Ecto neural progenitor cell (in vitro differentiated cells): ENCODE data around the gene TBCEL.
"Not testable (repeated sequence)": the region's sequence is repeated elsewhere in the genome, so short reads cannot be mapped to it uniquely, and the experiment has no call there.

Experiments
- DNase-seq: peaks from one replicate; pipeline ENCODE4 v3.0.0-alpha.2; 2018; ENCODE audit warnings: low spot score

TBCEL gene, protein sequence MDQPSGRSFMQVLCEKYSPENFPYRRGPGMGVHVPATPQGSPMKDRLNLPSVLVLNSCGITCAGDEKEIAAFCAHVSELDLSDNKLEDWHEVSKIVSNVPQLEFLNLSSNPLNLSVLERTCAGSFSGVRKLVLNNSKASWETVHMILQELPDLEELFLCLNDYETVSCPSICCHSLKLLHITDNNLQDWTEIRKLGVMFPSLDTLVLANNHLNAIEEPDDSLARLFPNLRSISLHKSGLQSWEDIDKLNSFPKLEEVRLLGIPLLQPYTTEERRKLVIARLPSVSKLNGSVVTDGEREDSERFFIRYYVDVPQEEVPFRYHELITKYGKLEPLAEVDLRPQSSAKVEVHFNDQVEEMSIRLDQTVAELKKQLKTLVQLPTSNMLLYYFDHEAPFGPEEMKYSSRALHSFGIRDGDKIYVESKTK

DNA sequence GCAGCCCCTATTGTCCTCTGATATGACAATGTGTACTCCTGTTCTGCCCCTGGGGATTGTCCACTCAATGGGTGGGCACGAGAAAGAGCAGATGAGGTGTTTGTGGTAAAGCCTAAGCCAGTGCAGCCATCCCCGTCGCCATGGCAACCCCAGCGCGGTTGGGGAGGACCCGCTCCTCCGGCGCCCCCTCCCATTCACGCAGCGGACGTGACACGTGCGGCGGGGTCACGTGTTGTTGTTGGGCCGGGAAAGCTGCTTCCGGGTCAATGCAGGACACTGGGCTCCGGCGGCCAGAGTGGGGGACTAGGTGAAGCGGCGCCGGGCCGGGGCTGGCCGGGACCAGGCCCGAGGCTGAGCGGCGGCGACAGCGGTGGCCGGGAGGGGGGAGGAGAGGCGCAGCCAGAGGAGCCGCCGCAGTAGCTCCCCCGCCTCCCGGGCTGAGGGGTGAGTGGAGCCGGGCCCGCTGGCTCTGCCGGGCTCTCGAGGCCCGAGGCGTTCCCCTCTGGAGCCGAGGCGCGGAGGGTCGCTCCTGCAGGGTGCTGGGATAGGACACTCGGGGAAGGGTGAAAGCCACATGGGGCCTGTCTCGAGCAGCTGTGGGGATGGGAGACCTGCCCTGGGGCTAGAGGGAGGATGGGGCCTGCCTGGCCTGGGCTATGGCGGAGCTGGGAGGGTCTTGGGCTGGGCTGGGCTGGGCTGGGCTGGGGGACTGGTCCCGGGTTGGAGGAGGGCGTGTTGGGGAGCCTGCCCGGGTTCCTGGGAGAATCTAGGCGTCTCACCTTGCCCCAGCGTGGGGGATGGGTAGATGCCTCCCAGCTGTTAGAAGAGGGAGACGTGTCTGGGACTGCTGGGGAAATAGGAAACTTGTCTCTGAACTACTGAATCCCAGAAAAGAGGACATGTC is at the start of gene TBCEL:
Gene TBCEL (plus strand): TSS at position 255 of the 904 bp plus-strand sequence. CDS start 21,589 bp downstream, outside the sequence.
- DNase-seq = peak; percentile 97

GRCh38 chr11:120974466-120974865 is 49.4 kb upstream of the TBCEL start:
- no peak for DNase-seq

GRCh38 chr11:120974965-120975364 is 48.9 kb upstream of the TBCEL start:
- no peak for DNase-seq

- DNase-seq = no peak
Measured at GRCh38 chr11:120977266-120978137, 46.4 kb upstream of the TBCEL start.

DNA sequence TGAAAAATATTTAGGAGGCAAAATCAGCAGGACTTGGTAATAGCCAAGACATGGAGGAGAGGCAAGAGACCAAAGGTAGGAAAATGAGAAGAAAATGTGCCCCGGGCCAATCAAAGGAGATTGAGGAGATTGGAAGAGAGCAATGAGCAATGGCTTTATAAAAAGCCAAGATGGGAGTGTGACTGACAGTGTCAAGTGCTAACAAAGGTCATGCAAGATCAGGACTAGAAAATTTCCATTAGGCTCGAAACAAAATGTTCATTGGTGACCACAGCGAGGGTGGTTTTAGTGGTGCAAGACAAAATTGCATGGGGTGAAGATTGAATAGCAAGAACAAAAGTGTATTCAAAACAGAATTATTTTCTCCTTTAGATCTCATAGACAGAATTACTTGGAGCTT is 45.2 kb upstream of the TBCEL start:
- no peak for DNase-seq

GRCh38 chr11:120985718-120986569 is 38.0 kb upstream of the TBCEL start:
- DNase-seq = peak; percentile 84

DNA sequence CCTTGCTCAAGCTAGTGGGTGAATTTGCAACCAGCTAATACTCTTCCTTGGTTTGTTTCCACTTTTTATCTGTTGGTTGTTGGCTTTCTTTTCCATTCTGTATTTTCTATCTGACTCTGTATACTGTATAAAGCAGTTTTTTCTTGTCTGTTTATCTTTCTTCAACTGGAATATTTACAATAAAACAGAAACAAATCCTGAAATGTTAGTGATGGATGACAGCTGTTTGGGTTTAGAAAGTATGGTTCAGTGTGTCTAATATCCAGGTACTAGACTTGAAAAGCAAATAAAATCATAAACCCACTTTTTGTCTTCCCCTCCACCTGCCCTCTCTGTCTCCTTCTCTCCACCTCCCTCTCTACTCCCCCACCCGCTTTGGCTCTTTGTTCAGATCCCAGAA is 35.3 kb upstream of the TBCEL start:
- DNase-seq = no peak

- no peak for DNase-seq
Measured at GRCh38 chr11:120991830-120992686, 31.8 kb upstream of the TBCEL start.

GRCh38 chr11:120994091-120994859 is 29.6 kb upstream of the TBCEL start:
- DNase-seq = no peak

DNA sequence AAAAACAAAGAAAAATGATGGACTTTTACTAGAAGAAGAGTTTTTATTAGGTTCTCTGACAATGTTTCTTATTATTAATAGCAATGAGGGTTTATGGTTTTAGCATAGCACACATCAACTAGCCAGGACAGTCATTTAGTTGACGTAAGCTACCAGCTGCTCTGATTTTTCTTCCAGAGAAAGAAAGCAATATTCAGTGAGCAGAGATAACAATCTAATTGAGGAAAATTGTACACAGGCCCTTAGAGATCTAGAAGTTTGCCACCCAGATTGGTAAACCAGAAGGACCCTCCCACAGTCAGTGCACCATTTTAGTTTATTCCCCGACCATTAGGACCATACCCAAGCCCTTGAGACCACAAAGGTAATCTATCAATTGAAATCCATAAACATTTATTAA is 28.7 kb upstream of the TBCEL start:
- DNase-seq = no peak

GRCh38 chr11:120996973-120997372 is 26.9 kb upstream of the TBCEL start:
- DNase-seq = no peak

GRCh38 chr11:120998581-120998980 is 25.3 kb upstream of the TBCEL start:
- no peak for DNase-seq

GRCh38 chr11:121004206-121004840 is 19.6 kb upstream of the TBCEL start:
- DNase-seq = no peak

DNA sequence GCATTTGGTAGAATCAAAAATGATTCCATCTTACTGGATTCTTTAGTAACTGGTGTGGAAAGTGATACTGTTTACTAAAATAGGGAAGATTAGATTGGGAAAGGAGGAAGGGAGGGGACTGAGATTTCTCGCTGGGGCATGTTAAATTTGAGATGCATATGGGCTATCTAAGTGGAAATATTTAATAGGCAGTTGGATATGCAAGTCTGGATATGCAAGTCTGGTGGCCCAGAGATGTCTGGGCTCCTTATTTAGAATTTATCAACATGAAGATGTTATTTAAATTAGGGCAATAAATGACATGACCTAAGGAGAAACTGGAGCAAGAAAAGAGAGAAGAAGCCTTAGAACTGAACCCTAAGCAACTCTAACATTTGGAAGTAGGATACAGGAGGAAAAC is 17.0 kb upstream of the TBCEL start:
- DNase-seq = no peak

- DNase-seq = no peak
Measured at GRCh38 chr11:121008551-121008950, 15.4 kb upstream of the TBCEL start.

DNA sequence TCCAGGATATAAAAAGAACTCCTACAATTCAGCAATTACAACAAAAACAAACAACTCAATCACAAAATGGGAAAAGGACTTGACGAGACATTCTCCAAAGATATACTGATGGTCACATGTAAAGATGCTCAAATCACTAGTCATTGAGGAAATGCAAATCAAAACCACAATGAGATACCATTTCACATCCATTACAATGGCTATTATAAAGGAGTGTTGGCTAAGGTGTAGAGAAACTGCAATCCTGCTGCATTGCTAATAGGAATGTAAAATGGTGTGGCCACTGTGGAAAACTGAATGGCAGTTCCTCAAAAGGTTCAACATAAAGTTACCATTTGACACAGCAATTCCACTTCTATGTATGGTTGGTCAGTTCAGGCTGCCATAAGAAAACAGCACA is 11.8 kb upstream of the TBCEL start:
- no peak for DNase-seq

DNA sequence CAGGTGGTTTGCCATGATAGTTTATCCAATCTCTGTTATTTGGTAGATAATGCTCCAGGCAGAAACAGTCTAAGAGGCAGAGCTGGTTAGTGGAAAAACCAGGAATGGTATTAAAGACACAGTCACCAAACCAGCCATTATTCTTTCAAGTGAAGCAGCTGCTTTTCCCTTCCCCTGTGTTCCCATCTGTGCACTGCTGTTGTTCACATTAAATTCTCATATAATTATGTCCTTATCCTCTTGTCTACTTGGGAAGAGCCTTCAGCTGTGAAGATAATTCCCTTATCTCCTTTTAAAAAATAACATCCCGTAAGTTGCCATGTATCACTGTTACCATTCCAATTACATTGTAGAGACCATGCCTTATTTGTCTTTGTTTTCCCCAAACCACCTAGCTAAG is 5.2 kb upstream of the TBCEL start:
- DNase-seq = no peak

GRCh38 chr11:121021718-121022117 is 2.2 kb upstream of the TBCEL start:
- DNase-seq = not testable (repeated sequence)

GRCh38 chr11:121024989-121025388 is 1.1 kb downstream of the TBCEL start:
- no peak for DNase-seq
